Endothelial cell of umbilical vein (primary cell): Measurements from ENCODE around the gene SENP8. TPM values are rescaled to one million over a fixed set of nuclear protein-coding genes. Genes with fewer than 3 reads are reported as not detected.

Source experiments
- BruUV-seq: library from RNA; stranded (reverse); fragments of 400-500 nt; replicated peaks from 2 replicates; lab custom pipeline; 2021; lab: Mats Ljungman, UMichigan
- CTCF ChIA-PET: fragments of 300-600, 350-600 bp; sonication (Branson Sonifier 250); formaldehyde crosslinking; loops from one replicate; lab custom pipeline; 2021; ENCODE audit warnings: antibody characterized with exemption, inconsistent platforms; lab: Charles Lee
- POLR2A ChIA-PET: fragments of 300-600, 350-600 bp; sonication (Branson Sonifier 250); formaldehyde crosslinking; loops from one replicate; lab custom pipeline; 2021; ENCODE audit warnings: antibody characterized with exemption, inconsistent platforms; lab: Charles Lee
- DNase-seq: peaks from one replicate; pipeline ENCODE4 v3.0.0-alpha.2; 2011; ENCODE audit warnings: low read depth, low spot score
- FAIRE-seq: peaks from 2 replicates; lab custom pipeline; 2011; peaks lifted over from hg19 to GRCh38; lab: Jason Lieb, UNC
- H2AFZ ChIP-seq: 2 replicates; pipeline ENCODE4 v1.6.0; 2012; ENCODE audit warnings: low read depth, low read length, control low read depth, inconsistent platforms
- H3K27ac ChIP-seq: 2 replicates; pipeline ENCODE4 v1.5.1; 2011; ENCODE audit warnings: low read depth, mild to moderate bottlenecking, control low read depth, low read length, moderate library complexity; ENCODE audit not compliant: insufficient read depth
- H3K27me3 ChIP-seq, 2 experiments: 2 replicates each; pipeline versions ENCODE4 v1.6.0 to v1.6.1; 2011; ENCODE audit warnings: low read length in 2 of 2, mixed read lengths in 1 of 2; ENCODE audit not compliant: control insufficient read depth in 2 of 2, insufficient read depth in 2 of 2
- H3K36me3 ChIP-seq, 2 experiments: 2 replicates in 1 of 2; 3 replicates in 1 of 2; pipeline ENCODE4 v1.5.1; 2011; ENCODE audit warnings: low read length in 2 of 2, mild to moderate bottlenecking in 1 of 2, moderate library complexity in 1 of 2; ENCODE audit not compliant: control insufficient read depth in 2 of 2, insufficient read depth in 2 of 2; ENCODE audit errors: extremely low read depth in 1 of 2
- H3K4me1 ChIP-seq: 3 replicates; pipeline ENCODE4 v1.5.1; 2011; ENCODE audit warnings: mild to moderate bottlenecking, low read length; ENCODE audit not compliant: control insufficient read depth, insufficient read depth; ENCODE audit errors: extremely low read depth
- H3K4me2 ChIP-seq: 2 replicates; pipeline ENCODE4 v1.6.1; 2011; ENCODE audit warnings: low read length, control low read depth, mixed read lengths; ENCODE audit not compliant: insufficient read depth
- H3K4me3 ChIP-seq, 3 experiments: fragments of 200-600 bp in 1 of 3; sonication (generic), shearing (Covaris generic) in 1 of 3; replicated peaks in 1 of 3; 2 replicates each; pipeline ENCODE4 v1.5.1; 2011 to 2016; ENCODE audit warnings: control low read depth in 3 of 3, low read length in 3 of 3, mild to moderate bottlenecking in 2 of 3, inconsistent platforms in 1 of 3, low read depth in 1 of 3, moderate library complexity in 1 of 3; ENCODE audit not compliant: insufficient read depth in 1 of 3
- H3K79me2 ChIP-seq: 2 replicates; pipeline ENCODE4 v1.6.0; 2012; ENCODE audit warnings: low read length, inconsistent platforms; ENCODE audit not compliant: control insufficient read depth, insufficient read depth
- H3K9ac ChIP-seq: replicated peaks from 2 replicates; pipeline ENCODE3; 2011; ENCODE audit warnings: low read length, control low read depth; ENCODE audit not compliant: insufficient read depth; ENCODE audit errors: extremely low read depth
- H3K9me1 ChIP-seq: replicated peaks from 3 replicates; pipeline ENCODE4 v1.6.0; 2011; ENCODE audit warnings: mild to moderate bottlenecking, low read length; ENCODE audit not compliant: control insufficient read depth, insufficient read depth; ENCODE audit errors: extremely low read depth
- H3K9me3 ChIP-seq: replicated peaks from 2 replicates; pipeline ENCODE4 v1.5.1; 2012; ENCODE audit warnings: low read length, inconsistent platforms; ENCODE audit not compliant: control insufficient read depth, insufficient read depth
- H4K20me1 ChIP-seq: replicated peaks from 2 replicates; pipeline ENCODE3; 2011; ENCODE audit warnings: mild to moderate bottlenecking, low read length; ENCODE audit not compliant: control insufficient read depth, insufficient read depth; ENCODE audit errors: extremely low read depth
- EZH2 ChIP-seq: IDR thresholded peaks from 2 replicates; pipeline ENCODE4 v1.6.1; 2012; ENCODE audit warnings: borderline replicate concordance, low read depth, mild to moderate bottlenecking, moderate library complexity, low read length, inconsistent platforms; ENCODE audit not compliant: severe bottlenecking
- FOS ChIP-seq: IDR thresholded peaks from 2 replicates; pipeline ENCODE4 v1.6.1; 2011; ENCODE audit warnings: mild to moderate bottlenecking, low read length, moderate library complexity, borderline replicate concordance; ENCODE audit not compliant: insufficient read depth
- GATA2 ChIP-seq: IDR thresholded peaks from 2 replicates; pipeline ENCODE4 v1.7.0; 2011; ENCODE audit warnings: low read depth, mild to moderate bottlenecking, moderate library complexity, mixed read lengths, low read length; ENCODE audit not compliant: insufficient read length, insufficient read depth
- JUN ChIP-seq: IDR thresholded peaks from 2 replicates; pipeline ENCODE4 v1.6.1; 2011; ENCODE audit warnings: borderline replicate concordance, low read depth; ENCODE audit not compliant: insufficient read length, insufficient read depth
- MYC ChIP-seq: IDR thresholded peaks from one replicate; pipeline ENCODE4 v1.6.1; 2011; ENCODE audit warnings: mild to moderate bottlenecking, low read depth, low read length
- POLR2A ChIP-seq: IDR thresholded peaks from 2 replicates; pipeline ENCODE4 v1.6.1; 2012; ENCODE audit warnings: low read depth, mild to moderate bottlenecking, control low read depth, low read length
- POLR2AphosphoS5 ChIP-seq: IDR thresholded peaks from 2 replicates; pipeline ENCODE4 v1.6.1; 2012; ENCODE audit warnings: low read depth, mild to moderate bottlenecking, control low read depth, low read length, moderate library complexity; ENCODE audit not compliant: insufficient read depth
- dilution Hi-C: fragments of 300-500 bp; cut with MboI; formaldehyde crosslinking; loops from one replicate; pipeline ENCODE4 v1.15.0; 2019; ENCODE audit warnings: low sequenced_read_pairs; ENCODE audit not compliant: extremely low pct_ligation_motif_present
- intact Hi-C: fragments of 100-400 bp; cut with micrococcal nuclease; formaldehyde crosslinking; loops from one replicate; pipeline ENCODE4 v1.10.0; 2022
- polyA plus RNA-seq, 4 experiments: library from polyadenylated mRNA; depleted of rRNA in 3 of 4; stranded (reverse) in 3 of 4; unstranded in 1 of 4; fragments of >200 nt; gene quantifications; 2 replicates each; pipeline versions ENCODE4 v1.2.1 to v1.2.3, GENCODE V29; 2011 to 2012; ENCODE audit warnings: missing spikeins in 1 of 4
- total RNA-seq: library from RNA; stranded (reverse); gene quantifications from 2 replicates; pipeline ENCODE4 v1.2.3, GENCODE V29; 2021
- TF ChIP-seq, protein P1 (sequence below), 2 donors: IDR thresholded peaks; 1 replicate in 1 of 2; 2 replicates in 1 of 2; pipeline ENCODE4 v1.5.1; 2011; ENCODE audit warnings: low read length in 2 of 2, mild to moderate bottlenecking in 2 of 2, moderate library complexity in 2 of 2, control low read depth in 1 of 2, inconsistent platforms in 1 of 2, low read depth in 1 of 2; ENCODE audit not compliant: insufficient read depth in 1 of 2; ENCODE audit errors: extremely low read depth in 1 of 2
- TF ChIP-seq, protein P2 (sequence below): IDR thresholded peaks from 2 replicates; pipeline ENCODE4 v1.6.1; 2011; ENCODE audit not compliant: insufficient read depth, insufficient read length

Gene SENP8
- total and polyA plus RNA-seq, 2 donors (not counting 3 experiments of a cell fraction or from before 2014, with no cell fraction given): 0.91 to 1.3 TPM

DNA sequence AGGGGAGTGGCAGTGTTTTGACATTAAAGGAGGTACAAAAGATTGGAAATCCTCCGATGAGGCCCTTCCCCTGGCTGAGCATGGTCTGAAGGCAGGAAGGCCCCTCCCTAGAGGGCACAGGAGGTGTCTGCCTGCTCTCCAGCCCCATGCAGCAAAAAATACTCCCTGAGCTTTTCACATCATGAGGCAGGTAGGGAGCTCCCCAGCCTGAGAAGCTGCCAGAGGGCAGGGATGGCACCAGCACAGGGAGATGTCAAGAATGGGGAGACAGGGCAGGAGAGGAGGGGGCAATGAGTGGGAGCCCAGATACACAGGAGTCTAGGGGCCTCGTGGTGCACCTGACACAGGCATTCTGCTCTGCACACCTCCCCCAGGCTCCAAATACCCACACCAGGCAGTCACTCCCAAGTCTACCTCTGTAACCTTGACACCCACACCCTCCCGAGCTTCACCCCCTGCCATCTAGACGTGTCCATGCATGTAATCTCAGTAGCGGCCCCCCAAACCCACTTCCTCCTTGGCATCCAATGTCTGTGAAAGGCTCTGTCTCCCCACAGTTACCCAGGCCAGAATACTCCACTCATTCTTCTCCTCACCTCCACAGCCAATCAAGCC lies 56.5 kb downstream of the SENP8 start:
- no peak overlapping the region for H3K9ac ChIP-seq
- no peak overlapping the region for H3K27ac ChIP-seq
- H3K9me1 ChIP-seq: no peaks in the 10 kb centered on the region
- POLR2A ChIA-PET: no interaction called here
- no peaks in the 10 kb centered on the region for H3K9me3 ChIP-seq
- H2AFZ ChIP-seq: no peak overlapping the region
- no peak for TF ChIP-seq GATA2
- TF ChIP-seq JUN: no peak
- H3K36me3 ChIP-seq: no peaks in the 10 kb centered on the region
- no peaks in the 10 kb centered on the region for H3K4me1 ChIP-seq
- FAIRE-seq (no peak), DNase-seq (no peak)
- no peak overlapping the region for H3K4me3 ChIP-seq
- no peak overlapping the region for H3K4me2 ChIP-seq
- intact Hi-C loops (no loop called here), dilution Hi-C loops (no loop called here)
- no peaks in the 10 kb centered on the region for H3K79me2 ChIP-seq
- no peaks in the 10 kb centered on the region for H4K20me1 ChIP-seq
- no TSS peak for BruUV-seq
- CTCF ChIA-PET: no interaction called here
- H3K27me3 ChIP-seq: peaks cover 0 to 3% of the 10 kb centered on the region in 2 experiments

DNA sequence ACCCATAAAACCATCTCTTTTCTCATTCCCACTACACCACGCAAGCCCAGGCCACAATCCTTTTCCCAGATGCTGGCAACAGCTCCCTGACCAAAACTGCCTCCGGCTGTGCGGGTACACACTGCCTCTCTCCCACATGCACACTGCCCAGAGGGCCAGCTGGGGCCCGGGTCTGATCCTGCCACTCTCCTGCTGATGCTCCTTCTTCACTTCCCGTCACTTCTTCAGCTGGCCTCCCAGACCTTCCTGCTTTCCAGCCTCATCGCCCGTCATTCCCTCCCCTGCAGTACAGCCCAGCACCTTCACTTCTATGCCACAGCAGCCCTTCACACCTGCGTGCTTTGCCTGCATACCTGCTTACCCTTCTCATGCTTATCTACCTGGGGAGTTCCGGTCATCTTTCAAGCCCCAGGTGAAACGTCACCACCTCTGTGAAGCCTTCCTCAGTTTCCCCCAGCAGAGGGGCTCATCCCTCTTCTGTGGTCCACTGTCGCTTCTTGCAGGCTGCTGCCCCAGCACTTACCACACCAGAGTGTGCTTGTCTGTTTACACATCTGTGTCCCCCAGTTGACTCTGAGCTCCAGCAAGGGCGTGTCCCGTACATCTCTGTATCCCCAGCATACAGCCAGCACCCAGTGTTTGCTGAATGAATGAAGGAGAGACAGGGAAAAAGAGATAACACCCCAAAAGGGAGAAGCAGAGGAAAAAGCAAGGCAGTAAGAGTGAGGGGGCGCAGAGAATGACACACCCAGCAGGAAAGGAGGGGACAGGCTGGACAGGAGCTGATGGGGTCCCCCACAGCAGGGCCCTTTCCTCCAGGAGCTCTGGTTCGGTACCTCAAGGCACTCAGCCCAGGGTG lies 57.2 kb downstream of the SENP8 start:
- POLR2A ChIA-PET: no interaction called here
- dilution Hi-C loops: no loop called here
- Histone ChIP-seq H3K4me1 (no peaks in the 10 kb centered on the region), H3K27me3 (peaks cover 0 to 3% of the 10 kb centered on the region in 2 experiments), H3K9me3 (no peaks in the 10 kb centered on the region), H3K36me3 (no peaks in the 10 kb centered on the region), H3K27ac (no peak overlapping the region), H4K20me1 (no peaks in the 10 kb centered on the region), H2AFZ (no peak overlapping the region), H3K9ac (no peak overlapping the region), H3K4me3 (no peak overlapping the region), H3K79me2 (no peaks in the 10 kb centered on the region), H3K9me1 (no peaks in the 10 kb centered on the region), H3K4me2 (no peak overlapping the region)
- intact Hi-C loops: no loop called here
- no peak for DNase-seq
- FAIRE-seq: no peak
- BruUV-seq: no TSS peak
- CTCF ChIA-PET: interaction anchor here (1.6 kb wide), 1 partner anchor 20 kb away, joined by 3 read pairs; no protein-coding TSS in a partner anchor
- TF ChIP-seq FOS (no peak), EZH2 (no peak), JUN (no peak), POLR2AphosphoS5 (no peak), GATA2 (no peak), POLR2A (no peak), MYC (no peak)
- TF ChIP-seq, protein P1, sequence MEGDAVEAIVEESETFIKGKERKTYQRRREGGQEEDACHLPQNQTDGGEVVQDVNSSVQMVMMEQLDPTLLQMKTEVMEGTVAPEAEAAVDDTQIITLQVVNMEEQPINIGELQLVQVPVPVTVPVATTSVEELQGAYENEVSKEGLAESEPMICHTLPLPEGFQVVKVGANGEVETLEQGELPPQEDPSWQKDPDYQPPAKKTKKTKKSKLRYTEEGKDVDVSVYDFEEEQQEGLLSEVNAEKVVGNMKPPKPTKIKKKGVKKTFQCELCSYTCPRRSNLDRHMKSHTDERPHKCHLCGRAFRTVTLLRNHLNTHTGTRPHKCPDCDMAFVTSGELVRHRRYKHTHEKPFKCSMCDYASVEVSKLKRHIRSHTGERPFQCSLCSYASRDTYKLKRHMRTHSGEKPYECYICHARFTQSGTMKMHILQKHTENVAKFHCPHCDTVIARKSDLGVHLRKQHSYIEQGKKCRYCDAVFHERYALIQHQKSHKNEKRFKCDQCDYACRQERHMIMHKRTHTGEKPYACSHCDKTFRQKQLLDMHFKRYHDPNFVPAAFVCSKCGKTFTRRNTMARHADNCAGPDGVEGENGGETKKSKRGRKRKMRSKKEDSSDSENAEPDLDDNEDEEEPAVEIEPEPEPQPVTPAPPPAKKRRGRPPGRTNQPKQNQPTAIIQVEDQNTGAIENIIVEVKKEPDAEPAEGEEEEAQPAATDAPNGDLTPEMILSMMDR (IDR thresholded peaks at IDR 0.05; ENCODE audit: extremely low read depth in 1 of 2, insufficient read depth in 1 of 2, low read depth in 1 of 2, low read length in 2 of 2): no peak
- TF ChIP-seq, protein P2, sequence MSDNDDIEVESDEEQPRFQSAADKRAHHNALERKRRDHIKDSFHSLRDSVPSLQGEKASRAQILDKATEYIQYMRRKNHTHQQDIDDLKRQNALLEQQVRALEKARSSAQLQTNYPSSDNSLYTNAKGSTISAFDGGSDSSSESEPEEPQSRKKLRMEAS: no peak
